ENCODE measurements around the gene KDM3B. TPM values are rescaled to one million over a fixed set of nuclear protein-coding genes. Genes with fewer than 3 reads are reported as not detected.

The KDM3B gene
- total and polyA plus RNA-seq, 2 of the 8 experiments (the other 6 are each of a cell fraction or from before 2014, with no cell fraction given) = 27.1 to 78.1 TPM

GRCh38 chr5:138371454-138371853, 19.0 kb downstream of the KDM3B start:
- H3K9ac ChIP-seq (replicated peaks in 1 of 4; ENCODE audit: extremely low read depth in 1 of 4, low read depth in 3 of 4, low read length in 3 of 4) = no peak overlapping the region; a peak in 1 of 7 replicates
- H2BK5ac ChIP-seq (ENCODE audit: low read depth, low read length) = no peak overlapping the region
- DNase-seq (ENCODE audit: low read depth in 1 of 2, low spot score in 2 of 2) (no peak), FAIRE-seq (no peak)
- peaks cover 0 to 7% of the 10 kb centered on the region in 2 experiments for H4K20me1 ChIP-seq (replicated peaks in 1 of 2; ENCODE audit: control insufficient read depth in 1 of 2, insufficient read depth in 2 of 2, low read length in 2 of 2)
- no peak overlapping the region for H4K5ac ChIP-seq (ENCODE audit: insufficient read length, low read depth, low read length)
- H3K27ac ChIP-seq (ENCODE audit: low read depth, low read length) = no peak overlapping the region
- H3K23me2 ChIP-seq (ENCODE audit: low read depth, low read length) = no peaks in the 10 kb centered on the region
- no peak overlapping the region for H3K56ac ChIP-seq (replicated peaks; ENCODE audit: insufficient read length, low read depth, low read length)
- no peak overlapping the region for H2AK5ac ChIP-seq (ENCODE audit: low read depth, low read length)
- H3K14ac ChIP-seq (ENCODE audit: insufficient read length) = no peak overlapping the region
- H4K91ac ChIP-seq (replicated peaks; ENCODE audit: insufficient read length, low read length) = no peak overlapping the region
- no peak overlapping the region for H3K4me2 ChIP-seq (ENCODE audit: insufficient read depth in 1 of 2, low read depth in 2 of 2, low read length in 2 of 2)
- no peak overlapping the region for H2BK15ac ChIP-seq (ENCODE audit: low read length)
- H3K79me2 ChIP-seq (ENCODE audit: control insufficient read depth in 1 of 2, insufficient read depth in 2 of 2, low read length in 2 of 2) = peaks cover 9 to 55% of the 10 kb centered on the region in 2 experiments
- POLR2A ChIA-PET (ENCODE audit: partially characterized antibody) = interaction anchor here (1.7 to 5.1 kb wide), 4 partner anchors 18 to 187 kb away, joined by 4 to 26 read pairs (median 7); partner anchors contain the start of genes CDC23, FAM53C and KDM3B
- H4K8ac ChIP-seq (ENCODE audit: extremely low read depth, insufficient read depth, low read length) = no peak overlapping the region
- H3K27me3 ChIP-seq (replicated peaks in 1 of 4; ENCODE audit: control insufficient read depth in 3 of 4, extremely low read depth in 1 of 4, insufficient read depth in 3 of 4, low read length in 3 of 4) = no peaks in the 10 kb centered on the region
- H3K4me3 ChIP-seq (ENCODE audit: extremely low read depth in 1 of 4, insufficient read depth in 2 of 4, low read depth in 3 of 4, low read length in 4 of 4) = no peak overlapping the region
- no peak overlapping the region for H2BK120ac ChIP-seq (replicated peaks; ENCODE audit: low read depth, low read length)
- H2AFZ ChIP-seq (ENCODE audit: low read length) = no peak overlapping the region
- H3K4ac ChIP-seq (replicated peaks; ENCODE audit: insufficient read length, low read depth, low read length) = no peak overlapping the region
- no peaks in the 10 kb centered on the region for H3K9me3 ChIP-seq (ENCODE audit: insufficient read depth in 2 of 2, low read depth in 1 of 2, low read length in 1 of 2)
- no peak overlapping the region for H3K18ac ChIP-seq (ENCODE audit: extremely low read depth, low read length)
- H3K23ac ChIP-seq (ENCODE audit: insufficient read length) = no peak overlapping the region
- no peak overlapping the region for H2BK12ac ChIP-seq (ENCODE audit: low read depth, low read length)
- CTCF ChIA-PET (ENCODE audit: partially characterized antibody) = interaction anchor here (1.0 to 6.5 kb wide), 4 partner anchors 18 to 40 kb away, joined by 3 to 63 read pairs (median 4); partner anchors contain the start of gene KDM3B
- H3K79me1 ChIP-seq (ENCODE audit: low read depth, low read length) = peaks cover 5% of the 10 kb centered on the region; the same call in 1 of the 2 replicates
- H2BK20ac ChIP-seq (ENCODE audit: low read length) = no peak overlapping the region
- no peaks in the 10 kb centered on the region for H3K4me1 ChIP-seq (replicated peaks in 1 of 4; ENCODE audit: control insufficient read depth in 3 of 4, insufficient read depth in 4 of 4, low read length in 3 of 4)
- 97% methylated on average over 2 of the region's 2 CpGs; no CpG with 5 or more reads in 1 of the 2 experiments for WGBS, 2 experiments (ENCODE audit: extremely low coverage in 1 of 2, insufficient coverage in 1 of 2, insufficient read length in 1 of 2, insufficient replicate concordance in 2 of 2, low coverage in 1 of 2, low lambda C conversion rate in 2 of 2, missing lambda C conversion rate in 1 of 2)
- peaks cover 0 to 12% (median 0%) of the 10 kb centered on the region in 4 experiments; a peak in 4 of 8 replicates for H3K36me3 ChIP-seq (ENCODE audit: control insufficient read depth in 2 of 4, insufficient read depth in 4 of 4, low read length in 3 of 4)
- TF ChIP-seq BRCA1 (IDR thresholded peaks at IDR 0.05; ENCODE audit: low read depth, low read length) (no peak), GABPA (IDR thresholded peaks at IDR 0.05; ENCODE audit: borderline replicate concordance, insufficient read depth, low read length) (no peak), CBX8 (IDR thresholded peaks at IDR 0.05; ENCODE audit: borderline replicate concordance, low read depth, low read length) (no peak), CBX5 (IDR thresholded peaks at IDR 0.05; ENCODE audit: low read depth, low read length) (no peak), RFX5 (IDR thresholded peaks at IDR 0.05; ENCODE audit: borderline replicate concordance, low read depth, low read length) (no peak), CEBPB (IDR thresholded peaks at IDR 0.05; ENCODE audit: low read depth, low read length) (no peak), SUZ12 (IDR thresholded peaks at IDR 0.05; ENCODE audit: low read length) (no peak), HDAC6 (IDR thresholded peaks at IDR 0.05; ENCODE audit: low read depth, low read length) (no peak), KDM4A (IDR thresholded peaks at IDR 0.05; ENCODE audit: low read depth, low read length, severe bottlenecking) (no peak), RNF2 (IDR thresholded peaks at IDR 0.05; ENCODE audit: borderline replicate concordance, low read depth, low read length, missing control alignments, poor library complexity, severe bottlenecking) (no peak), BACH1 (IDR thresholded peaks at IDR 0.05; ENCODE audit: low read length) (no peak), SP1 (IDR thresholded peaks at IDR 0.05; ENCODE audit: low read depth, low read length) (no peak), CHD1 (IDR thresholded peaks at IDR 0.05; ENCODE audit: low read depth, low read length) (no peak), POLR2A (IDR thresholded peaks at IDR 0.05; ENCODE audit: control extremely low read depth in 1 of 2, low read depth in 2 of 2, low read length in 2 of 2) (no peak), BCL11A (IDR thresholded peaks at IDR 0.05; ENCODE audit: low read depth in 2 of 2, low read length in 2 of 2) (no peak)

Measured in H1 (cell line).